ENCODE data around the gene CHST5. TPM values are rescaled to one million over a fixed set of nuclear protein-coding genes. Genes with fewer than 3 reads are reported as not detected.

CHST5 gene
- total RNA-seq, 1 experiment from 2014 or later = 0.54 TPM

- TF ChIP-seq CTCF (conservative IDR thresholded peaks at IDR 0.05; ENCODE audit: low read depth, low read length) = no peak
- TF ChIP-seq EZH2 (IDR thresholded peaks at IDR 0.05; ENCODE audit: borderline replicate concordance, low read depth, low read length, poor library complexity, severe bottlenecking) = no peak
- Histone ChIP-seq H3K27me3 (replicated peaks; ENCODE audit: insufficient read depth, low read depth, low read length, poor library complexity) (no peaks in the 10 kb centered on the region), H3K4me3 (ENCODE audit: low read depth, low read length, poor library complexity, severe bottlenecking) (no peak overlapping the region), H3K9me3 (ENCODE audit: low read depth, low read length, poor library complexity, severe bottlenecking) (no peaks in the 10 kb centered on the region), H3K4me1 (ENCODE audit: insufficient read depth, low read length, poor library complexity, severe bottlenecking) (peaks cover 35% of the 10 kb centered on the region), H3K27ac (ENCODE audit: low read depth, low read length, poor library complexity, severe bottlenecking) (no peak overlapping the region), H3K36me3 (ENCODE audit: insufficient read depth, low read length, poor library complexity, severe bottlenecking) (no peaks in the 10 kb centered on the region)
- intact Hi-C loops (cut with micrococcal nuclease; ENCODE audit: unreplicated experiment) = no loop called here
- CTCF ChIA-PET = interaction anchor here (0.9 kb wide), 1 partner anchor 20 kb away, joined by 9 read pairs; no protein-coding TSS in a partner anchor
- POLR2A ChIA-PET (ENCODE audit: low non-redundant PET) = no interaction called here
- no peak for DNase-seq (ENCODE audit: low spot score)
- no TSS peak for BruUV-seq (replicated peaks)
Measured at GRCh38 chr16:75497558-75497957, 38.4 kb downstream of the CHST5 start.

GRCh38 chr16:75495076-75495674 is 40.7 kb downstream of the CHST5 start, which contains the start of gene CHST6:
TSS of gene CHST6 (minus strand) at chr16:75495441. CDS start at chr16:75479828, 15,613 bp downstream.
- H3K4me3 ChIP-seq (ENCODE audit: low read depth, low read length, poor library complexity, severe bottlenecking) = peak within 1 kb of the TSS; percentile 51
- H3K9me3 ChIP-seq (ENCODE audit: low read depth, low read length, poor library complexity, severe bottlenecking) = no peaks in the 10 kb centered on the region
- peaks cover 44% of the 10 kb centered on the region for H3K4me1 ChIP-seq (ENCODE audit: insufficient read depth, low read length, poor library complexity, severe bottlenecking)
- no peak within 1 kb of the TSS for H3K27ac ChIP-seq (ENCODE audit: low read depth, low read length, poor library complexity, severe bottlenecking)
- H3K36me3 ChIP-seq (ENCODE audit: insufficient read depth, low read length, poor library complexity, severe bottlenecking) = no peaks in the 10 kb centered on the region
- TF ChIP-seq EZH2 (IDR thresholded peaks at IDR 0.05; ENCODE audit: borderline replicate concordance, low read depth, low read length, poor library complexity, severe bottlenecking) (no peak), CTCF (conservative IDR thresholded peaks at IDR 0.05; ENCODE audit: low read depth, low read length) (no peak)
- POLR2A ChIA-PET (ENCODE audit: low non-redundant PET) = interaction anchor here (0.6 to 0.7 kb wide), 3 partner anchors 20 to 764 kb away, joined by 3 to 5 read pairs (median 3); no protein-coding TSS in a partner anchor
- DNase-seq (ENCODE audit: low spot score) = peak; percentile 57
- CTCF ChIA-PET = no interaction called here
- intact Hi-C loops (cut with micrococcal nuclease; ENCODE audit: unreplicated experiment) = no loop called here
- no TSS peak for BruUV-seq (replicated peaks)
- no peaks in the 10 kb centered on the region for H3K27me3 ChIP-seq (replicated peaks; ENCODE audit: insufficient read depth, low read depth, low read length, poor library complexity)

GRCh38 chr16:75494661-75495075 is 41.2 kb downstream of the CHST5 start:
- H3K4me3 ChIP-seq (ENCODE audit: low read depth, low read length, poor library complexity, severe bottlenecking) = peak overlapping the region; percentile 51
- peaks cover 44% of the 10 kb centered on the region for H3K4me1 ChIP-seq (ENCODE audit: insufficient read depth, low read length, poor library complexity, severe bottlenecking)
- DNase-seq (ENCODE audit: low spot score) = no peak
- intact Hi-C loops (cut with micrococcal nuclease; ENCODE audit: unreplicated experiment) = no loop called here
- ChIA-PET CTCF (no interaction called here), POLR2A (ENCODE audit: low non-redundant PET) (interaction anchor here (0.6 to 0.7 kb wide), 3 partner anchors 20 to 764 kb away, joined by 3 to 5 read pairs (median 3); no protein-coding TSS in a partner anchor)
- BruUV-seq (replicated peaks) = no TSS peak
- H3K36me3 ChIP-seq (ENCODE audit: insufficient read depth, low read length, poor library complexity, severe bottlenecking) = no peaks in the 10 kb centered on the region
- no peaks in the 10 kb centered on the region for H3K27me3 ChIP-seq (replicated peaks; ENCODE audit: insufficient read depth, low read depth, low read length, poor library complexity)
- H3K9me3 ChIP-seq (ENCODE audit: low read depth, low read length, poor library complexity, severe bottlenecking) = no peaks in the 10 kb centered on the region
- no peak overlapping the region for H3K27ac ChIP-seq (ENCODE audit: low read depth, low read length, poor library complexity, severe bottlenecking)
- TF ChIP-seq CTCF (conservative IDR thresholded peaks at IDR 0.05; ENCODE audit: low read depth, low read length) (no peak), EZH2 (IDR thresholded peaks at IDR 0.05; ENCODE audit: borderline replicate concordance, low read depth, low read length, poor library complexity, severe bottlenecking) (no peak)
